Right atrium auricular region (tissue), 2 donors: ENCODE measurements around the gene TRIO. TPM values are rescaled to one million over a fixed set of nuclear protein-coding genes. Genes with fewer than 3 reads are reported as not detected.

Source experiments
- DNase-seq: peaks from one replicate; pipeline ENCODE4 v3.0.0-alpha.2; 2019; ENCODE audit warnings: low spot score
- H3K27ac ChIP-seq, 2 donors: fragments of 200-600 bp; sonication (generic); 1 replicate in 1 of 2; 2 replicates in 1 of 2; pipeline ENCODE4 v1.5.1; 2016 to 2019
- H3K27me3 ChIP-seq, 2 donors: fragments of 200-600 bp; sonication (generic); one replicate each; pipeline versions ENCODE4 v1.5.1 to v1.6.0; 2017 to 2019
- H3K36me3 ChIP-seq: fragments of 200-600 bp; sonication (generic); one replicate; pipeline ENCODE4 v1.5.1; 2016
- H3K4me1 ChIP-seq, 2 donors: fragments of 200-600 bp; sonication (generic); one replicate each; pipeline versions ENCODE4 v1.5.1 to v1.6.0; 2017 to 2019
- H3K4me3 ChIP-seq, 2 donors: fragments of 200-600 bp; sonication (generic); 1 replicate in 1 of 2; 2 replicates in 1 of 2; pipeline ENCODE4 v1.5.1; 2017 to 2019; ENCODE audit warnings: mild to moderate bottlenecking in 1 of 2, moderate library complexity in 1 of 2
- H3K9me3 ChIP-seq, 2 donors: fragments of 200-600 bp; sonication (generic); one replicate each; pipeline ENCODE4 v1.5.1; 2019
- total RNA-seq, 2 donors: library from RNA; depleted of rRNA; stranded (reverse); fragments of >200 nt; gene quantifications; one replicate each; pipeline ENCODE4 v1.1.0, GENCODE V29; 2016
- TF ChIP-seq, protein P1 (sequence below), 2 donors: fragments of 200-600 bp; sonication (generic); IDR thresholded peaks; one replicate each; pipeline ENCODE4 v1.5.1; 2019; ENCODE audit warnings: antibody characterized with exemption in 2 of 2

Gene TRIO
- total RNA-seq, 2 donors from 2014 or later, result 51.6 to 67.0 TPM

DNA sequence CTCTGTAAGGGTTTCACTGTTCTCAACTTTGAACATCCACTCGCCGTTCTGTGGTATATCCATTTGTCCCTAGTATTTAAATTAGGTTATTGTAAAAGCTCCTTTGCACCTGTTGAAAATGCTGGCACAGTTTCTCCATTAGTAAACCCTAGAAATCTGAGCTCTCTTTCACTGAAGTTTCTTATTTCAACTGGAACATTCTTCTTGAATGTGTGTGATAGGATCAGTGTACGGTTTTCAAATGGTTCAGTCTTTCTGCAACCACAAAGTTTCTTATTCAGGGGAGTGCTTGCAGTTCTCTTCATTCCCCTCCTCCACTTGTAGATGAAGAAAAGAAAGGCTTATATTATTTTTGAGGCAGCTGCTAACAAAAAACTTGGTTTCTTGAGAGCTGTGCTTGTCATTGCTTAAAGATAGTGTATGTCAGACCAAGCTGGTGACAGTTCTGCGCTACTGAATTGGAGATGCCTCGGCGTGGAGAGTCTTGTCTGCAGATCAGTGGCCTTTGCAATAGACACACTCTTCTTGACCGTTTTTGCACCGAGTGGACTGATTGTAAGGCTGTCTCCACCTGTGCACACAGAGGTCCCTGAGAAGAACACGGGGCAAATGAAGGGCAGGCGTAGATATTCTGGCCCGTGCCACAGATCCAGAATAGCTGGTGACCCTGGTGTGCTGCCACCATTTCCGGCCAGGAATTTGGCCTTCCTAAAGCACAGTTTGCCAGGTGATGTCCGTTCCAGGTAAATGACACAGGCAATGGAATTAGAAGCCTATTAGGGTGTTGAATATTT lies 102.2 kb downstream of the TRIO start:
- DNase-seq, result no peak
- TF ChIP-seq, protein P1, sequence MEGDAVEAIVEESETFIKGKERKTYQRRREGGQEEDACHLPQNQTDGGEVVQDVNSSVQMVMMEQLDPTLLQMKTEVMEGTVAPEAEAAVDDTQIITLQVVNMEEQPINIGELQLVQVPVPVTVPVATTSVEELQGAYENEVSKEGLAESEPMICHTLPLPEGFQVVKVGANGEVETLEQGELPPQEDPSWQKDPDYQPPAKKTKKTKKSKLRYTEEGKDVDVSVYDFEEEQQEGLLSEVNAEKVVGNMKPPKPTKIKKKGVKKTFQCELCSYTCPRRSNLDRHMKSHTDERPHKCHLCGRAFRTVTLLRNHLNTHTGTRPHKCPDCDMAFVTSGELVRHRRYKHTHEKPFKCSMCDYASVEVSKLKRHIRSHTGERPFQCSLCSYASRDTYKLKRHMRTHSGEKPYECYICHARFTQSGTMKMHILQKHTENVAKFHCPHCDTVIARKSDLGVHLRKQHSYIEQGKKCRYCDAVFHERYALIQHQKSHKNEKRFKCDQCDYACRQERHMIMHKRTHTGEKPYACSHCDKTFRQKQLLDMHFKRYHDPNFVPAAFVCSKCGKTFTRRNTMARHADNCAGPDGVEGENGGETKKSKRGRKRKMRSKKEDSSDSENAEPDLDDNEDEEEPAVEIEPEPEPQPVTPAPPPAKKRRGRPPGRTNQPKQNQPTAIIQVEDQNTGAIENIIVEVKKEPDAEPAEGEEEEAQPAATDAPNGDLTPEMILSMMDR (IDR thresholded peaks at IDR 0.05), result no peak
- Histone ChIP-seq H3K27me3 (no peaks in the 10 kb centered on the region), H3K36me3 (no peaks in the 10 kb centered on the region), H3K4me1 (peaks cover 0 to 26% of the 10 kb centered on the region in 2 donors), H3K4me3 (no peak overlapping the region), H3K9me3 (no peaks in the 10 kb centered on the region), H3K27ac (no peak overlapping the region)

DNA sequence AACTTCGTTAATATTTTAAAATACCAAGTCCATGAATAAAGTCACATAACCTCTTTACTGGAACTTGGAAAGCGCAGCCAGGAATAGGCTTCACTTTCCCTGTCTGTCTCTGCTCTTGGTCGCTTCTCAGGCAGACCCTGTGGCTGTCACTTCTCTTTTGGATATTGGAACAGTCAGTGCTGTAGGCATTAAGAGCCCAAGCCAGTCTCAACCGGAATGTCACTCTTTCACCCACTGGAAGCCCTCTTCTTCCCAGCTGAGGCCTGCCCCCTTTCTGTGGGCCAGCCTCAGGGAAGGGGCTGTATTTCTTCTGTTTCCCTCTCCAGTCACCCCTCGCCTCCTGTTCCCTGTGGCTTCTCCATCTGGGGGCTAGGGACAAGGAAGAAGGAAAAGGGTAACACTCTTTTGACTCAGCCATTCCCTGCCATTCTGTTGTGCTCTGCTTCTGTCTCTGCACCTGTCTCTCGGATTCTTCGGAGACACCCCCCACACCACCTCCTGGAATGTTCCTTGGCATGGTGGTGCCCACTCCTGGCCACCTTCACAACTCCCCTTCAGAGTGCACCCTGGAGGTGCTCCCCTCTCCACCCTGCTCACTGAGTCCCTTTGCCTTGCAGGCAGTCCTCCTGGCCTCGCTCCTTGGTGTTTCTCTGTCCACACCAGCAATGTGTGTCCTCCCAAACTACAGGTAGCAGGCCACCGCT lies 103.4 kb downstream of the TRIO start:
- Histone ChIP-seq H3K36me3 (no peaks in the 10 kb centered on the region), H3K27ac (no peak overlapping the region), H3K27me3 (no peaks in the 10 kb centered on the region), H3K9me3 (no peaks in the 10 kb centered on the region), H3K4me3 (no peak overlapping the region), H3K4me1 (peaks cover 0 to 37% of the 10 kb centered on the region in 2 donors)
- TF ChIP-seq, protein P1 (IDR thresholded peaks at IDR 0.05), result no peak
- no peak for DNase-seq

DNA sequence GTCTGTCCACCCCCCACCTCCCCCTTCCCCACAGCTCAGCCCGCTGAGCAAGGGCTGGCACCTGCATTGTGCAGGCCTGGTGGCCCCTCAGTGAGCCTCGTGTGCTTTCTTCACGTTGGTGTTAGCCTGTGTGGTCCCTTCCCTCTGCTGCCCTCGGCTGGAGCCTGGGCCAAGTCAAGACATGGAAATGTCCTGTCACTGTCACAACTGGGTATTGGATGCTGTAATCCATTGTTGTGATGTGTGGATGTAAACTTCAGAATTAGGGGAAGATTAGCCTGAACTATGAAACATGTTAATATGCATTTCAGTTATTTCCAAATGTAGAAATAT lies 103.9 kb downstream of the TRIO start:
- Histone ChIP-seq H3K36me3 (no peaks in the 10 kb centered on the region), H3K4me3 (no peak overlapping the region), H3K27me3 (no peaks in the 10 kb centered on the region), H3K9me3 (no peaks in the 10 kb centered on the region), H3K27ac (no peak overlapping the region), H3K4me1 (peaks cover 0 to 39% of the 10 kb centered on the region in 2 donors)
- DNase-seq, result no peak
- TF ChIP-seq, protein P1 (IDR thresholded peaks at IDR 0.05), result no peak

DNA sequence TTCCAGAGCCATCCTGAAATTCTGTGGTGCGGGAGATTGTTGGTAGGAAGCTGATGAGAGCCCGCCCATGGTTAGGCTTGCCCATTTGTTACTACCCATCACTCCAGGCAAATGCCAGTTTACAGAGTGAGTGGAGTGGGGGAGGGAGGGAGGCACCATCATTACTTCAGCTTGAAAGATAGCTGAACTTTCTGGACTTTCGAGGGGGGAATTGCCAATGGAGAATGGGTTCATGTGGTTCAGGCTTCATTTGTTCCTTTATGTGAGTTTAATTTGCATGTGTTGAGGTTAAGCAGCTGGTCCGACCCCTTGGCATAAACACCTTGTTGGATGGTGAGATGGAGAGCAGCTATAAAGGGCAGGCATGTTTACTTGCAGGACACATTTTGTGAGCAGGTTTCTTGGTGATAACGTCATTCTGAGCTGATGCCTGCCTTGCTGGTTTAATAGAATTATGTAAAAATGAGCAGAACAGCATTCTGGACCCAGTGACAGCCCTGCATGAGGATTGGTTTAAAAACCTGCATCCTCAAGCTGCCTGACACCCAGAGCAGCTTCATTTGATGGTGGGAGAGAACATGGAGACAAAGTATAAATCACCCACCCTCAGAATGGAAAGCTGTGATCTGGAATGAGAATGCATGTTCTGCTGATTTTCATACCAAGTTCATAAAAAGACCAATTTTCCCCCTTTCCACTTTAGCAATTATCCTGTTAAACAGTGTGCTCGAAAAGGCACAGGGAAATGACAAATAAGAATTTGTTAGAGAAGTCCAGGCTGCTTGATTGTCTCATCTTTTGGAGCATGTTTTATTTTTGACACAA lies 106.3 kb downstream of the TRIO start:
- TF ChIP-seq, protein P1 (IDR thresholded peaks at IDR 0.05), result no peak
- peaks cover 0 to 49% of the 10 kb centered on the region in 2 donors for H3K4me1 ChIP-seq

DNA sequence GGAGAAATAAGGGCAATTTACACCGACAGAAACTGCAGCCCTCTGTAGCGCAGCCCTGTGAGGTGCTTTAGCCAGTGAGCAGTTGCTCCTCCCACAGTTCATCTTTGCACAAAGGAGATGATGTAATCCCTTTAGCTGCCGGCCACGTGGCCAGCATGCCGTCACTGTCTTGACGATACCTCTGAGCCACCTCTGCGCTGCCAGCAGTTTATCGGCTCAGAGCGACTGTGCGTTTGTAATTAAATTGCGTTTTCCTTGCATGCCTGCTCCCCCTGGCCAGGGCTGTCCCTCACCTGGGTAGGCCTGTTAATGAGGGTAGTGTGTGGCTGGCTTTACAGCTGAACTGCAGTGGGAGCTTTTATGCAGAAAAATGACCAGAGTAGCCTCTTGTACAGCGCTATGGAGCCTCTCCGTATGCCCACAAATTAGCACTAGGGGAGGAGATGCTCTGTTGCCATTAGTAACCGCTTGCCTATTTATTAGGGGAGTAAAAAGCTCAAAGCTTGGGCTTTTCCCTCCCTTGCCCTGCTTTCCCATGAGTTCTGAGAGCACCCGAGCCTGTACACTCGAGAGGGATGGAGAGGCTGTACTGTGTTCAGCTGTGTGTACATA lies 107.0 kb downstream of the TRIO start:
- Histone ChIP-seq H3K27ac (peak overlapping the region; percentile 14 to 29), H3K27me3 (no peaks in the 10 kb centered on the region), H3K4me3 (peak overlapping the region in 1 of 2 donors; percentile 14), H3K9me3 (no peaks in the 10 kb centered on the region), H3K4me1 (peaks cover 0 to 49% of the 10 kb centered on the region in 2 donors), H3K36me3 (no peaks in the 10 kb centered on the region)
- DNase-seq, result peak; percentile 82
- TF ChIP-seq, protein P1 (IDR thresholded peaks at IDR 0.05), result no peak

More for the DNA sequence above, 106.3 kb downstream of the TRIO start:
- Histone ChIP-seq H3K9me3 (no peaks in the 10 kb centered on the region), H3K4me3 (no peak overlapping the region), H3K36me3 (no peaks in the 10 kb centered on the region), H3K27me3 (no peaks in the 10 kb centered on the region), H3K27ac (no peak overlapping the region)
- DNase-seq, result no peak
